Activated CD4-positive, alpha-beta T cell treated with anti-CD3 and anti-CD28 coated beads for 1 hour (primary cell): ENCODE results near the gene TMEM147.
A peak's percentile ranks its signal among the peaks of the same experiment; 100 is the strongest.

Experiments
- DNase-seq: peaks from one replicate; pipeline ENCODE4 v3.0.0-alpha.2; 2020

The TMEM147 gene

DNA sequence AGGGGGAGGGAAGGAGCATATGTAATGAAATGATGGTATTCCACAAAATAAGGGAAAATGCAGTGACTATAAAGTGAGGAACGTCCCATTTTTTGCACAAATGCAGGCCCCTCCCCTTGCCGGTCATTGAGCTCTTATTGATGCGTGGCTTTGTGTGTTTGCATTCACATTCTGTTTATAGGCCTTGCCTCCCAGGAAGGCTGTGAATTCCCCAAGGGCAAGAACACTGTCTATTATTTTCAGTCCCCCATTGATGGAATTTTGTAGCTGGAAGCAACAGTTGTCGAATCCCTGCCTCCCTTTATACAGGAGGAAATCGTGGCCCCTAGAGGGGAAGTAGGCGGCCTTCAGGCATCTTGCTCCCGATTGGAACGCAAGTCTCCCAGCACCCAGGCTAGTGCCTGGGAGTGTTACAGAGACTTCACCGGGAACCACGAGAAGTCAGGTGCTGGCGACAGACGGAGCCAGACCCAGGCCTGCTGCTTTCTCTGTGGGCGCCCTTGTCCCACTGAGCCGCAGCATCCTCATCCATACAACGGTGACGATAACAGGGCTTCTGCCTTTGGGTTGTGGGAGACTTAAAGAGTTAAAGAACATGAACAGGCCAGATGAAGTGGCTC, 24.2 kb upstream of the TMEM147 start:
- no peak for DNase-seq

DNA sequence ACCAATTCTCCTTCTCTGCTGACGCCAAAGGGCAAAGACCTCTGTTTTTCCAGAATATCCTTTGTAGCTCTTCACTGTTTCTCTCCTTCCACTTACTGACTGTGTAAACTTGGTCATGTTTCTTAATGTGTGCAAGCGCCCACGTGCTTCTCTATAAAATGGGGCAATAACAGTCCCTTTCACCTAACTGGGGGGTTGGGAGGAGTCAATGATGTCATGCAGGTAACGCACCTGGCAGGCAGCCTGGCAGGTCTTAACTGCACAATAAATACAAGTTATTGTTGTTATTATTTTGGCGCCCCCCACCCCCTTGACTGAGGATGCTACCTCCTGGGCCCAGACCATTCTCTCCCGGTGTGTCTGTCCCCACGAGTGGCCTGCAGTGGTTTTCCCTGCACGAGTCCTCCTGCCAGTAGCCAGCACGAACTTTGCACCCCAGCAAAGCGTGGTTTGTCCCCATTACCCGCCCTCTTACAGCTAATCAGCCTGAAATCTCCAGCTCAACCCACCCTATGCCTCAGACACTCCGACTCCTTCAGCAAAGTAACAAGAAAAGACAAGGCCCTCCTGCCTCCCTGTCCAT, 22.6 kb upstream of the TMEM147 start:
- no peak for DNase-seq

GRCh38 chr19:35524181-35524837, 21.1 kb upstream of the TMEM147 start:
- DNase-seq, result no peak

GRCh38 chr19:35525873-35526272, 19.6 kb upstream of the TMEM147 start:
- DNase-seq, result no peak

DNA sequence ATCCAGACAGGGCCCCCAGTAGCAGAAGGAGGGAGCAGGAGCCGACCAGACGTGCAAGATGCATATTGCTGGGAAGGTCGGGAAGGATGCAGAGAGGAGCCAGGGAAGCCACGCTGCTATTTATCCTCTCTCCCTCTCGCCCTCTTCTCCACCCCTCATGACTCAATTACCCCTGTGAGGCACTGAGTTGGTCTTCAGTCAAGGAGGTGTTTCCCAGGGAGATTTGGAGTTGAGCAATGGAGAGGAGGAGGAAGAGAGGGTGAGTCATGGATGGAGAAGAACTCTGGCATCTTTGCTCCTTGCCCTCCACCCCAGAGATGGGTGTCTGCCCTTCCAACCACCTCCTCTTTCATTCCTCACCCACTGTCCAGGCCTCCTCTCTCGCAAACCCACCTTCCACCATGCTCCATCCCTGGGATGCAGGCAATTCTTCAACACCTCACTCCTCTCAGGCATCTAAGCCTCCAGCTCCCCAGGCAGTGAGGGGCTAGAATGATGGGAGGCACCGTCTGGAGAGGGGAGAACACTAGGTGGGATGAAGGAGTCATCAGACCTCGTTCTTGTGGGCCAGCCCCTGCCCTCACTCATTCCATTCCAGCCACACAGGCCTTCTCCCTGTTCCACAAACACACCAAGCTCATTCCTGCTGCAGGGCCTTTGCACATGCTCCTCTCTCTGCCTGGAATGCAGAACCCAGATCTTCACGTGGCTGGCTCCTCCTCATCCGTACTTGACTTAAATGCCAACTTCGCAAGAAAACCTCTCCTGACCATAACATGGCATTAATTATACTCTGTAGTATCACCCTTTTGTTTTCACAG, 17.0 kb upstream of the TMEM147 start, which contains the start of gene SBSN:
Gene SBSN, minus strand, starts transcription at position 94 of the 821 bp plus-strand sequence. Its CDS starts 30 bp downstream, at position 64.
- DNase-seq, result no peak

DNA sequence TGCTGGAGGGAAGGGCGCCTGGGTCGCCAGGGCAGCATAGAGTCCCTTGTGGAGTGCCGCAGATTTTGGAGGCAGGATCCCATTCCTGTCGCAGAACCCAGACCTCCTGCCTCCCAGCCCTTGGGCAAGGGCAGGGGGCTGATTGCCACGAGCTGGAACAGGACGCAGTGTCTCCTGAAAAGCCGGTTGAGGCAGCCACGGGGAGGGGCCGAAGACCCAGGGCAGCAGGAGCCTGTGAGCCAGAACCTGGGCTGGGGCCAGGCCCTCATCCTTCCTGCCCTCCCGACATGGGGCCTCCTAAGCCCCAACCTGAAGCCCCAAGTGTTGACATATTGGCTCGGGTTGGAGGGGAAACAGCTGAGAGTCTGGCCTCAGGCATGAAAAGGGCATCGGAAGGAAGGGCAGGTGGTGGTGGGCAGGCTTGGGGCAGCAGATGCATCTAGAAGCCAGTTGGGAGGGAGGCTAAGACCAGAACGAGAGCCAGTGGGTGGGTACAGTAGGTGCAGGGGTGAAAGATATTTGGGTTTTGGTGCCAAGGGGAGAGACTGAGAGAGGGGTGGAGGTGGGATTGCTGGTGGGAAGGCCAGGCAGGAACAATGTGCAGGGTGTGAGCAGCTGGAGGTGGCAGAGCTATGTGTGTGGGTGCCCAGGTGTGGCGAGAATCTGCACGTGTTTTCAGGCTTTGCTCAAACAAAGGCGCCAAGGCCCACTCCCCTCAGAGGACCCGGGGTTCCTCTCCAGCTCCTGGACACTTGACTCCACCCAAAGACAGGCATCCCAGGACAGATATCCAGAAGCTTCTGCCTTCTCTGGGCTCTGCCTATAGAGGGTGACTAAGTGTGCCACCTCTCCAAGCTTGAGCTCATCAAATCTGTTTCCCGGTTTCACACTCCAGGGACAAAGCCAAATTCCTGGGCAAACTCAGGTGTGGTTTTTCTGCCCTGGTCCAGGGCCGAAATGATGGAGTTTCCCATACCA, 15.9 kb upstream of the TMEM147 start:
- DNase-seq, result no peak

- no peak for DNase-seq
Measured at GRCh38 chr19:35531291-35531690, 14.1 kb upstream of the TMEM147 start.

DNA sequence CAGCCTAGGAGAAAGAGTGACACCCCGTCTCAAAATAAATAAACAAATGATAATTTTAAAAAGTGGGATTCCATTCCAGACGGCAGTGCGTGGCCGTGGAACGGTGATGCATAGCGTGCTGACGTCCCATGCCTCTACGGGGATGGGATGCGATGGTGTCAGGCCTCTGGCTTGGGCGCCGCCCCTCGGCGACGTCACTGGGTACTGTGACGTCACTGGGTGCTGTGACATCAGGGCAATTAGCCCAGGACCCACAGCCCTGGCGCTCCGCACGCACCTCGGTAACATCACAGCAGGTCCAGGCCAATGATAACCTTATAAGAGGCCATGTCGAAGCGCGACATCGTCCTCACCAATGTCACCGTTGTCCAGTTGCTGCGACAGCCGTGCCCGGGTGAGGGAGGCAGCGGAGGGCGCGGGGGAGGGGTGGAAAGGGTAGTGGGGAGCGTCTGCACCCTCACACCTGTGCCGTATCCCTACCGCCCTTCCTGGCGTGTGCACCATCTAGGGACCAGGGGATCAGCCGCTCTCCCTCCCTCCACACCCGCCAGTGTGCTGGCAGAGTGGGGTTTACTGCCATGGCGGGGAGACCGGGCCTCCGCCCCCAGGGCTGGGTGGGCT, 12.1 kb upstream of the TMEM147 start, which contains the start of gene GAPDHS:
Gene GAPDHS, plus strand, starts transcription at position 256 of the 621 bp plus-strand sequence. Its CDS starts 72 bp downstream, at position 328.
- no peak for DNase-seq

- peak; percentile 17 for DNase-seq
Measured at GRCh38 chr19:35533822-35534392, 11.5 kb upstream of the TMEM147 start.

DNA sequence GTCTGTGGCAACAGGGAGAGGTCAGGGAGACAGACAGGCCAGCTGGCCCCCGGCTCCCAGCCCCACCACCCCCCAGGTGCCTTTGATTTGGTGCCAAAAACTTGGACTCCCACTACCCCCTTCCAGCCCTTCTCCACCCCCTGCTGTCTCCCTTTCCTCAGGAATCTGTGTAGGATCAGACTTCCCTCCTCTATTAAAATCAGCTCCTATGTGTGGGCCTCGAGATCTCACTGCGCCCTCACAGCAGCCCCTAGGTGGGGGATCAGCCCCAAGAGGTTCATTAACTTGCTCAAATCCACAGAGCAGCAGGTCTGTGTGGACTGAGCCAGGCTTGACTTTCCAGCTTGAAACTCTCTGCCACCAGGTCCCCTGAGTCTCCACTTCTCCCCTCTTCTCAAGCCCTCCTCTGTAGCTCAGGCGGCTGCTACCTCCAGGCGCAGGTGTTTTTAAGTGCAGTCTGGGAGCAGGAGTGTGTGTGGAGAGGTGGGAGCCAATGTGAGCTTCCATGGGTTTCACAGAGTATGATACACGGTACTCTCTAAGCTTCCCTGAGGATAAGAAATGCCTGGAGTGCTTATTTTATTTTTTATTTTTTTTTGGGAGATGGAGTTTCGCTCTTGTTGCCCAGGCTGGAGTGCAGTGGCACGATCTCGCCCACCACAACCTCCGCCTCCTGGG, 10.5 kb upstream of the TMEM147 start:
- DNase-seq, result no peak

- DNase-seq, result no peak
Measured at GRCh38 chr19:35539314-35539713, 6.1 kb upstream of the TMEM147 start.

- DNase-seq, result no peak
Measured at GRCh38 chr19:35539850-35540249, 5.6 kb upstream of the TMEM147 start.

DNA sequence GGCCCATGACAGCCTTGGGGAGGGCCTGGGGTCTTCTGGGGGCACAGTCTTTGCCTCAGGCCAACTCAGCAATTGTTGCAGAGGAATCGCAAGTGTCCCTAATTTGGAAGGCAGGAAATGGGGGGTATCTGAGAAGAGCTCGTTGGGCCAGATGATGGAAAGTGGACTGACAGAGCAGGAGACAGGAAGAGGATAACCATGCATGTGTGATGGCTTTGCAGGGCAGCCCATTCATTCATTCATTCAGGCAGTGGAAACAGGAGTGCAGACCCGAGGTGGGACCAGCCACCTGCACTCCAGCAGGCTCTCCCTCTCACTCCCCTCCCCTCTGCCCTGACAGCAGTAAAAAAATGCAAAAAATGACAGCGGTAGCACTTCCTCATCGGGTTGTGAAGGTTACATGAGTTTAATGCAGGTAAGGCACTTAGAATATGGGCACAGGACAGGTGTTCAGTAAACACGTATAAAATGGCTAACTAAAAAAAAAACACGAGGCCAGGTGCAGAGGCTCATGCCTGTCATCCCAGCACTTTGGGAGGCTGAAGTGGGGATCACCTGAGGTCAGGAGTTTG, 5.0 kb upstream of the TMEM147 start:
- no peak for DNase-seq

- DNase-seq, result no peak
Measured at GRCh38 chr19:35542209-35542608, 3.2 kb upstream of the TMEM147 start.

- no peak for DNase-seq
Measured at GRCh38 chr19:35543280-35544109, 1.9 kb upstream of the TMEM147 start.

GRCh38 chr19:35544110-35544802, 1.2 kb upstream of the TMEM147 start:
- DNase-seq, result no peak

DNA sequence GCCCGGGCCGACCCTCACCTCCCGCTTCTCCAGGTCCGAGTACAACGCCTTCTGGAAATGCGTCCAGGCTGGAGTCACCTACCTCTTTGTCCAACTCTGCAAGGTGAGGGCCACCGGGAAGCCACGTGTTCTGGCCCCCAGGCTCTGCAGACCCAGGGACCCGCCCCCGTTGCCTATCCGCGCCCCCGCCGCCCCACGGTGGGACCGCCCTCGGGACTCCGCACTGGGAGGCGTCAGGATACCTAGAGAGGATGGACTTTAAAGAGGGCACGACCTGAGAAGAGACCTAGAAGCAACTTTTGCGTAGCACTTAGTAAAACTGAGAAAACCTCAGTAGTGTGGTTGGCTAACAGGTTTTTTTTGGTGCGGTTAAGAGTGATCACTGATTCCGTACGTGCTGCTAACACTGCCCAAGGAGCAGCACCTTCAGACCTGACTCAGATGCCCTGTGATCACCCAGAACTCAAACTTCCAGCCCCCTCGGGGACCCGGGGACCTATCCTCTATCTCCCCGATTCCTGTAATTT, 492 bp downstream of the TMEM147 start:
- peak; percentile 19 for DNase-seq

DNA sequence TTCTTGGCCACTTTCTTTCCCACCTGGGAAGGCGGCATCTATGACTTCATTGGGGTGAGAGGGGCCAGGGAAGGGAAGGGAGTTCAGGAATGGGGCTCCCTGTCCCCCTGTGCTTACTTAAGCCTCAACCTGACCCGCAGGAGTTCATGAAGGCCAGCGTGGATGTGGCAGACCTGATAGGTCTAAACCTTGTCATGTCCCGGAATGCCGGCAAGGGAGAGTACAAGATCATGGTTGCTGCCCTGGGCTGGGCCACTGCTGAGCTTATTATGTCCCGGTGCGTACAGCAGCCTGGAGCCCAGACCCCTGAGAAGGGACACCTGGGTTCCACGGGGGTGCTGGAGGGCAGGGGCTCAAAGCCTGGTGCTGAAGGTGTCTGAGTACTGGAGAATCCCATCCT, 1.1 kb downstream of the TMEM147 start:
- no peak for DNase-seq
